Hepatic stellate cell (primary cell): ENCODE measurements around the gene MEIKIN.

Experiments
- DNase-seq: peaks from one replicate; pipeline ENCODE4 v3.0.0; 2011; ENCODE audit warnings: low spot score

MEIKIN gene, protein sequence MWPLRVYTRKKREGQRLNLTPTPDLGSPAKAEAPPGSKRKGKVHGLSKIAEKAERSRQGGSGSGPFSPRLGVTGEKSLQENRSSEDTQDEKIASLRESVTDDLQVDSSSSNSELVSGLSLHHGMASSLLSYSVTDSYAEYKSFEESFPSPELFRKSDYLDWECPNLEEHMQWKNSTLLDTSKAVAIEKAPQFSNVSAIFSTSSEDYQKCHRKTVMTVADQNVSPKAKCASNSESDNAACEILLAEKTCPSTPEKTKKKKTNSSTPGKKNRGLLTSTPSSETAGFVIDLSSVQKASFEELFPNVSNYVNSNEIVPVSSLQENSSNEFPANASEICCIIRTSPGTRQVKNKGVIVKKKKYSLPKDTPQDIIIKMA

GRCh38 chr5:131945551-131946168 is at the start of gene MEIKIN:
Gene MEIKIN, minus strand, starts transcription at chr5:131945663. Its CDS starts 158 bp downstream, at chr5:131945505.
- DNase-seq, result no peak

- DNase-seq, result no peak
Observed at GRCh38 chr5:131994533-131995226, 49.2 kb upstream of the MEIKIN start.

GRCh38 chr5:131994090-131994489 is 48.6 kb upstream of the MEIKIN start:
- no peak for DNase-seq

GRCh38 chr5:131993676-131994075 is 48.2 kb upstream of the MEIKIN start:
- DNase-seq, result no peak

DNA sequence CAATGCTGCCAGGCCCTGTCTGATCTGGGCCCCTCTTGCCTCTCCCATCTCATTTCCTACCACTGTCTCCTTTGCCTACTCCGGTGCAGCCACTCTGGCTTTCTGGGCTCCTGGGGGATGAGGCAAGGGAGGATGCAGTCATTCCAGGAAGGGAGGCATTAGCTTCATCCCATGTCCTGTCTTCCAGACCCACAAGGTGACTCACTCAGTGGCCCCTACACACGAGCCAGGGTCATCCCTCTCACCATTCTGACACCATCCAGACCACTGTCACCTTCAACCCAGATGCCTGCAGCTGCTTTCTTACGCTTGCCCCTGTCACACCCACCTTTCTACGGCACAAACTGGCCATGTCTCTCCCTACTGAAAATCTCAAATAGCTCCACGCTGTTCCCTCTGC is 46.9 kb upstream of the MEIKIN start:
- no peak for DNase-seq

- no peak for DNase-seq
Observed at GRCh38 chr5:131991593-131992324, 46.3 kb upstream of the MEIKIN start.

- DNase-seq, result no peak
Observed at GRCh38 chr5:131990716-131991115, 45.3 kb upstream of the MEIKIN start.

DNA sequence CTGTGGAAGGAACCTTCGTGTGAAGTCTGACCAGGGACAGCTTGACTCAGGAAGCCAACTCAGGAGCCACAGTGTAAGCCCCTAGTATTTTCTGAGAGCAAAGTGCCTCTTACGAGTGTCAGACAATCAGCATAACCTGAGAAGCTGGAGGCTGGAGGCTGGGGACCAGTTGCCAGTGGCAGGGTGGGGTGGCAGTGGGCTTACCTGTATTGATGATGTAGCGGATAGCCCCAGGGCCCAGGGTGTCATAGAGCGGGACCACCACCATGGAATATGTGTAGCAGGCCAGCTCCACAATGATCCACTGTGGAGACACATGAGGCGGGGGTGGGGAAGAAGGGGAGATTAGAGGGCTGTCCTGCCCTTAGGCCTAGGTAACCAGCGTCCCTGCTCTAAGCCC is 43.1 kb upstream of the MEIKIN start:
- no peak for DNase-seq

GRCh38 chr5:131987251-131987650 is 41.8 kb upstream of the MEIKIN start:
- DNase-seq, result no peak

DNA sequence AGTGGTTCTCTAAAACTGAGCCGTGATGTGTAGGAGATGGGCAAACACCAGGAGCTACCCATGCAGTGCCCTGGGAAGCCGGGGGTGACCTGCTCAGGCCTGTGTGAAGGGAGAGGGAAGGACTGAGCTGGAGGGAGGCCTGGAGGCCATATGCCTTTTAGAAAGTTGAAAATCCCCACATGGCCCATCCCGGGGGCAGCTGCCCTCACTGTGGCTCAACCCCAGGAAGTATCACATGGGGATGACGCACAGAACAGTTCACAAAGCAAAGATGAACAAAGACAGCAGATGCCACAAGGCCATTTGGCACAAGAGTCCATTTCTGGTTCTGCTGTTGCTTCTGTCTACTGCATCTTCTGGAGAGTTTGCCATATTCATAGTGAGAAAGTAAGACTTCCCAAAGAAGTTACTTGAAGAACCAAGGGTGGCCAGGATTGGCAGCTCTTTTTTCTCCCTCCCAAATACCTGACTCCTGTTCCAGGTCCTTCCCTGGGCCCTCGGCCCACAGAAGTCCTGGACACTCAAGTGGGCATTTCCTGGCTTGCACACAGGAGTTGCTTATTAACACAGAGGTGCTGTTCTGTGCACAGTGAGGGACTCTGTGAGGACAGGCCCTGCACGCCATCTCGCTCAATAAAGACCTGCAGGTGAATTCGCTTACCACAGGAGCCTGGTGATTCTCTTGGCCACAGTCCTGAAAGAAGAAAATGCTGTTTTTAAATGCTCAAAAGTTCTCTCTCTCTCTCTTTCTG is 40.9 kb upstream of the MEIKIN start:
- DNase-seq, result no peak

- DNase-seq, result no peak
Observed at GRCh38 chr5:131984956-131985665, 39.6 kb upstream of the MEIKIN start.

GRCh38 chr5:131983244-131983771 is 37.8 kb upstream of the MEIKIN start:
- DNase-seq, result no peak

- DNase-seq, result no peak
Observed at GRCh38 chr5:131981516-131981915, 36.1 kb upstream of the MEIKIN start.

GRCh38 chr5:131980696-131981095 is 35.2 kb upstream of the MEIKIN start:
- no peak for DNase-seq

- DNase-seq, result no peak
Observed at GRCh38 chr5:131979816-131980215, 34.4 kb upstream of the MEIKIN start.

DNA sequence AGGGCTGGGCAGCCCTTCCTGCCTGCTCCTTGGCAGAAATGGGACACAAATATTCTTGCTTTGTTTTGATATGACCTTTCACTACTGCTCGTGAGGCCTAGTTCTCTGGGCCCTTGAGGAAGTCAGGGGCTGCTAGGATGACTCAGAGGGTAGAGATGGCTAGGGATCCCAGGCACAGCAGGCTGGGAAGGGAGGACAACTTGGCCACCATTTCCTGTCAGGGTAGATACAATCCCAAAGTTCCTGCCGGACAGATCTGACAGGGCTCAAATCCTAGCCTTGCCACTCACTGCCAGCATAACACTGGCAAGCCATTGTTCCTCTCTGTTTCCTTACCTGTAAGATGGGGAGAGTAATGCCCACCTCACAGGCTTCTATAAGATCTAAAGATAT is 31.7 kb upstream of the MEIKIN start:
- no peak for DNase-seq

GRCh38 chr5:131976414-131977211 is 31.1 kb upstream of the MEIKIN start:
- DNase-seq, result no peak

GRCh38 chr5:131974956-131975726 is 29.7 kb upstream of the MEIKIN start:
- no peak for DNase-seq

- no peak for DNase-seq
Observed at GRCh38 chr5:131974622-131974955, 29.1 kb upstream of the MEIKIN start.
